NCI-H1092 (cell line): ENCODE measurements around the gene SMAD3.

Experiments used
- DNase-seq: peaks from one replicate; lab custom pipeline; 2025; lab: John Stamatoyannopoulos, UW

Gene SMAD3

GRCh38 chr15:67096546-67097294, 31.3 kb downstream of the SMAD3 start:
- DNase-seq = no peak

GRCh38 chr15:67097424-67097823, 32.0 kb downstream of the SMAD3 start:
- no peak for DNase-seq

GRCh38 chr15:67097930-67098740, 32.7 kb downstream of the SMAD3 start:
- no peak for DNase-seq

GRCh38 chr15:67098768-67099282, 33.4 kb downstream of the SMAD3 start:
- DNase-seq = no peak

GRCh38 chr15:67100124-67100791, 34.9 kb downstream of the SMAD3 start:
- no peak for DNase-seq

DNA sequence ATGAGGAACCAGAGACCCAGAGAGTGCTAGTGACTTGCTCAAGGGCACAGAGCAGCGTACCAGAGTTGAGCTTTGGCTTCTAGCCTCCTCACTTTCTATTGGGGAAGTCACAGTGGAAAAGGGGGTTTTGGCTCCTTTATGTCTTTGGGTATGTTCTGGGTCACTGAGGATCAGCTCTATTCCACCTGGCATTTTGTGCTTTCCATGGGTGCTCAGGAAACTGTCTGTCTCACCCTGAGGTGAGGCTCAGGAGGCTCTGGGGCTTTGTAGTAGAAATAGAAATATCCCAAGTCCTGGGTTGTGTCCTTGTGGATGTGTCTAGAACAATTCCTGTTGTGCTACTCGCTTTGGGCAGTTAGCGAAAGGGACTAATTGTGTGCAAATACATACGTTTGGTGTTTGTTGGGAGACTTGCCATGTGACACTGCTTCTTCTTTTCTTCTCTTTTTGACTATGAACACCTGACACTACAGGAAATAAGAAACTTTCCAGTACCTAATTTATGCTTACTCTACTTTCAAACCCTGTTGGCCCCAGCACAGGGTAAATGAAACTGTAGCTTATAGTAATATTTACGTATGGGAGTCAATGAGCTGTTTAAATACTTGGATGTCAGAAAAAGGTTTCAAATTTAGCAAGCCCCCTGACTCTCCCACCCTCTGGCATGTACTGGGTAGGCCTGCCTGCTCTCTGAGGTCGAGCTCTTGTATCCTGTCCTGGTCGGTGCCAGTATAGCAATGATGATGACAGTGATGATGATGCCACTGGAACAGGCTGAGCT, 35.6 kb downstream of the SMAD3 start:
- DNase-seq = no peak

DNA sequence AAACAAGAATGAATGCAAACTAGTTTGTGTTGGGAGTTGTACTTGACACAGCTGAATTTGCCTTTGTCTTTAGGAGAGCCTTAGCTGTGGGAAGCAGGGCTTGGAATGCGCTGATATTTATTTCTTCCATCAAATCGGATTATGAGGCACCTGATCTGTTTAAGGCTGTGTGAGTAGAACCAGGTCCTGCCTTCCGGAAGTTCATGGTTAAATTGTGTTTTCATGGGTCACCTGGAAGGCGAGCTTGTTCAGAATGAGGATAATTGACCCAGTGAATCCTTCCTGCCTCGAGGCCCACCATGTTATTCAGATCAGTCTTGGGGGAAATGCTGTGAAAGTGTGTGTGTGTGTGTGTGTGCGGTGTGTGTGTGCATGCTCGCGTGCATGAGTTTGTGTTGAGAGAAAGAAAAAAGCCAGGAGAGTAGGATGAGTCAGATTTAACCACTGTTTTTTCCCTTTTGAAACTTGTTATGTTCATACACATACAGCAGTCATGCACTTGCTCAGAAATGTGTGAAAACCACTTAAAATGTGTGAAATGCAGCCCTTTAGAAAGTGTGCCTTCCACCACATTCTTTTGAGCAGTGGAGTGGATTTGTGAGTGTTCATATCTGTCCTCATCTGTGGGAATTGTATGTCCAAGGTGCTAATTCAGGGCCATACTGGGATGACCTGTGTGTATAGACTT, 36.7 kb downstream of the SMAD3 start:
- DNase-seq = no peak

DNA sequence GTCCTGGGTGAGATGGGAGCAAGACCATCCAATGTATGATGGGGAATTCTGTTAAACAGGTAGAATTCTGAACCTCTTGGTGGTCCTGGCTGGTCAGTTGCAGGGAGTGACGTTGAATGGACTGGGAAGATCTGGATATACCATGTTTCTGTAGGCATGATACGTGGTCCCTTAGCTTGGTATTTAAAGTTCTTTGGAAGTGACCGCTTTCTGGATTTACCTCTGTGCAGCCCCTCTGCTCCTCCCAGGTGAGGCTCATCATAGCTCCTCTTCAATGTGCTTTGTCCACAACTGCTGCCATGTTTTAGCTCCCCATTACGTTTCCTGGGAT, 37.2 kb downstream of the SMAD3 start:
- DNase-seq = no peak

- DNase-seq = no peak
Observed at GRCh38 chr15:67103021-67103420, 37.6 kb downstream of the SMAD3 start.

GRCh38 chr15:67103432-67103831, 38.0 kb downstream of the SMAD3 start:
- no peak for DNase-seq

GRCh38 chr15:67103869-67104268, 38.5 kb downstream of the SMAD3 start:
- DNase-seq = no peak

DNA sequence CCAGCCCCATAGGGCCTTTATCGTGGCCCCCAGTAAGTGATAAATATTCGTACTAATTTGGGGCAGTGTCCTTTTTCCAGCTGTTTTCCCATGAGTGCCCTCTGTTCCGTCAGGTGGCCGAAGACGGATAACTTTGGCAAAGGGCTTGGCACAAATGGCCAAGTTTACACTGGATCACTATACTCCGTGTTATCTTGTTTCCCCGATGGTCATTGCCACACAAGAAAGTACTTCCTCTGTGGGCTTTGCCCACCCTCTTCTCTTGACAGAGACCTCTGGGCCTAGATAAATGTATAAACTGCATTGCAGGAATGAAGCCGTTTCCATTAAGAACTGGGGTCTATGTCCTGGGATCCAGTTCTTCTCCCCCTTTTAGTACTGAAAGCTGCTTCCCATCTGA, 39.1 kb downstream of the SMAD3 start:
- no peak for DNase-seq

DNA sequence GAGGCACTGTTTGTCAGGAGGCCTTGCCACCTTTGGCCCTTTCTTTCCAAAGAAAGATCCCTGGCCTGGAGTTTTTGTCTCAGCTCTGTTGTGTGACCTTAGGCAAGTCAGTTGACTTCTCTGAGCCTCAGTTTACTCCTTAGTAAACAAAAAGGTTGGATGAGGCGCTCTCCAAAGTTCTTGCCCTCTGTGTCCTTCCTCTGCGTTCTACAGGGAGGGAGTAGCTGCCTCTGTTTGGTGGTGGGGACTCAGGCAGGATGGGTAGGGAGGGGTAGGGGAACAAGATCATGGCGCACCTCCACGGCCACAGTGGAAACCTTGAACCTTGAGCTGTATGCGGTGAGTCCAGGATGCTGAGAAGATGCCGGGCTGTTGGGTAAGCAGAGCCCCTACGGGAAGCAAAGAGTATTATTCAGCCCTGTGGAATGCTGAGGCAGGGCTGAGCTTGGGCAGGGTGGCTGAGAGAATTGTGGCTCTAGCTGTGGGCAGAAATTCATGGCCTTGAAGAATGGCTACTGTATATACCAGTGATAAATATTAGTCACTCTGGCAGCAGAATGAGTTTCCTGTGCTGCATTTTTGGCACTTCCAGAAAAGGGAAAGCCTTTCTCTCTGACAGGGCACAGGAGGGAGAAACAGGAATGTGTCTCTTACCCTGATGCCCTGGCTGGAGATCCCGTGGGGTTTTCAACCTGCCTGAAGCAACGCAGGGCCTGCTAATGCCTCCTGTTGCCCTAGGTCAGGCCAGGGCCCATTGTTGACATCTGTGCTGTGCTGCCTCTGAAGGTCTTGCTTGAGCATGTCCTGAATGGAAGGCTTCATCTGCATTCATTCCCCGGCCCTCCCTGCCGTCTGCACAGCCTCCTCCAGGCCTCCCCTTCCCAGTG, 39.9 kb downstream of the SMAD3 start:
- no peak for DNase-seq

GRCh38 chr15:67105991-67106763, 40.8 kb downstream of the SMAD3 start:
- no peak for DNase-seq

DNA sequence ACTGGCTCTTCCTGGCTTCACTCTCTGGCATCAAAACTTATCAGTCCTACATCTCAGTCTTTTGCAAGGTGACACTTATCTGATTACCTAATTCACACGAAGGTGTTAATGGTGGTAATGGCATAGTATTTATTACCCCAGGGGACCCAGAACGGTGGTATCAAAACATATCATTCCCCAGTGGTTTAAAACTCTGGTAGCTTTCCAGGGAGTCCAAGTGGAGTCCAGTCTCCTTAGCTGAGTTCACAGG, 41.3 kb downstream of the SMAD3 start:
- no peak for DNase-seq

DNA sequence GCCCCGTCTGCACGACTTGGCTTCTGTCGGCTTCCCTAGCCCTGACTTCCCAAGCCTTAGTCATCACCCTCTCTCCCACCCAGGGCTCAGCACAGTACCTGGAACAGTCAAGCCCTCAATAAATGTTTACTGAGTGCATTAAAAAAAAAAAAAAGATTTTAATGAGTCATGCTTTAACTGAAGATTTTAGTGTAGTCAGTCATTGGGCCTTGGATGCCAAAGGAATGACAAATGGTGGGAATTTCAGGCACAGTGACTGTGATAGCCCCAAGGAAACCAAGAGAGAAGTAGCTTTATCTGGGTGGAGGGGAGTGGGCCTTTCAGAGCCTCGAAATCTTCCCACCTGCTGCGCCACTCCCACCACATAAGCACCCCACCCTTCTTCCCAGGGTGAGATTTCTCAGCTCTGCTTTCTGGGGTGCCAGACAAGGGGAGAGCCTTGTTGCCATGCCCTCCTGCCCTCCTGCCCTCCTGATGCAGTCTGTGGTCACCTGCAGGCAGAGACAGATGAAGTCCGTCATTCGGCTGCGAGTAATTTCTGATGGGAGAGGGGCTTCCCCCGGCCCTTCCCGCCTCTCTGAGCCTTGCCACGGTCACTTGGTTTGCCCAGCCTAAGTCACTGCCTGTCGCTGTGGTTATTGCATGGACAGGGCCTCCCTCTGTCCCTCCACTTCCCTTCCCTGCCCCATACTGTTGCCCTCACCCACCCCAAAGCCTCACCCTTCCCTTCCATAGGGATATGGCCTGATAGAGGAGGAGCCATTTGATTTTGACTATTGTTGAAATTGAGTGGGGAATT, 41.8 kb downstream of the SMAD3 start:
- DNase-seq = no peak

GRCh38 chr15:67108122-67108961, 42.9 kb downstream of the SMAD3 start:
- no peak for DNase-seq
